NCI-H2029 treated with DMSO at 0.1 percent for 48 hours (cell line): Measurements from ENCODE around the gene SLC4A3.
"Not testable (repeated sequence)": the region's sequence is repeated elsewhere in the genome, so short reads cannot be mapped to it uniquely, and the experiment has no call there.

Experiments
- DNase-seq: peaks from one replicate; lab custom pipeline; 2025; lab: John Stamatoyannopoulos, UW

Gene SLC4A3

GRCh38 chr2:219645631-219646527 is 18.4 kb downstream of the SLC4A3 start:
- DNase-seq: no peak

DNA sequence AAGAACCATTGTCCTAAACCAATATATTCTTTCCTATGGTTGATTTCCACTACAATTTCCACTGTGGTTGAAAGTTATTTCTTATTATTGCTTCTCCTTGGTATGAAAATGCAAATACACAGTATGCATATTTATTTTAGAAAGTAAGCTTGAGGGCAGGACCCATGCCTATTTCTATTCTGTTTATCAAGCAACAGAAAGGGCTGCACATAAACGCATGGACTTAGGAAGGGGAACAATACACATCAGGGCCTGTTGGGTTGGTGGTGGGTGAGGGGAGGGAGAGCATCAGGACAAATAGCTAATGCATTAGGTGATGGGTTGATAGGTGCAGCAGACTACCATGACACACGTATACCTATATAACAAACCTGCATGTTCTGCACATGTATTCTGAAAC is 20.7 kb downstream of the SLC4A3 start:
- DNase-seq: no peak

GRCh38 chr2:219648963-219649362 is 21.5 kb downstream of the SLC4A3 start:
- no peak for DNase-seq

GRCh38 chr2:219650426-219651248 is 23.2 kb downstream of the SLC4A3 start:
- no peak for DNase-seq

DNA sequence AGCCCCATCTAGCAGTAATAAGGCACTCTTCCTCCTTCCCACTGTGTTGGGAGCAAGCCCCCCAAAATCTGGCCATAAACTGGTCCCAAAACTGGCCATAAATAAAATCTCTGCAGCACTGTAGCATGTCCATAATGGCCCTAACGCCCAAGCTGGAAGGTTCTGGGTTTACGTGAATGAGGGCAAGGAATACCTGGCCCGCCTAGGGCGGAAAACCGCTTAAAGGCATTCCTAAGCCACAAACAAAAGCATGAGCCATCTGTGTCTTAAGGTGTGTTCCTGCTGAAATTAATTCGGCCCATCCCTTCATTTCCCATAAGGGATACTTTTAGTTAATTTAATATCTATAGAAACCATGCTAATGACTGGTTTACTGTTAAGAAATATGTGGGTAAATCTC is 24.2 kb downstream of the SLC4A3 start:
- not testable (repeated sequence) for DNase-seq

DNA sequence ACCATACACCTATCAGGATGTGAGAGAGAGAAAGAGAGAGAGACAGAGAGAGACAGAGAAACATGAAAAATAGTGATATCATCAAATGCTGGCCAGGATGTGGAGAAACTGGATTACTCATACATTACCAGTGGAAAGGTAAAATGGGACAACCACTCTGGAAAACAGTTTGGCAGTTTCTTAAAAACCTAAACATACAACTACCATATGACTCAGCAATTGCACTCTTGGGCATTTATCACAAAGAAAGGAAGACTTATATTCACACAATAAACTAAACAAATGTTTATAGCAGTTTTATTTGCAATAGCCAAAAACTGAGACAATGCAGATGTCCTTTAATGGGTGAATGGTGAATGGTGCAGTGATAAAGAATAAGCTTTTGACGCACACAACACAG is 29.1 kb downstream of the SLC4A3 start:
- no peak for DNase-seq

GRCh38 chr2:219658196-219658846 is 30.9 kb downstream of the SLC4A3 start:
- DNase-seq: no peak

GRCh38 chr2:219658874-219659273 is 31.4 kb downstream of the SLC4A3 start:
- no peak for DNase-seq

GRCh38 chr2:219661197-219661954 is 33.9 kb downstream of the SLC4A3 start:
- no peak for DNase-seq

GRCh38 chr2:219661955-219662395 is 34.5 kb downstream of the SLC4A3 start:
- no peak for DNase-seq

DNA sequence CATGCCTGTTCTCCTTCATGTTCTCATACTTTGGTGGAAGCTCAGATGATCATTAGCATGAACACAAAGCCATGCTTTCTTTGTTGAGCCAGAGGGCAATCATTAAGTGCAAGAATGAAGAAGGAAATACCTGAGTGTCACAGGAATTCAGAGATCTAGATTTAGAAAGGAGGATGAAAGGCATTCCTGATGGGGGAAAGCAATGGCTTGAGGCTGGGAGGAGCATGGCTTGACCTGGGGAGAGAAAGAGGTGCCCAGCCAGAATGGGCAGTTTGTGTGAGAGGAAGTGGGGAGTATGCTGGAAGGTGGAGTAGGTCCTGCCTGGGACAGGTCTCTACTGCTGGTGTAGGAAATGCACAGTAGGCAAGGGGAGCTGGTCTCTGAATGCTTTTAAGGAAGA is 35.1 kb downstream of the SLC4A3 start:
- no peak for DNase-seq

- no peak for DNase-seq
Measured at GRCh38 chr2:219663116-219663762, 35.8 kb downstream of the SLC4A3 start.

GRCh38 chr2:219664041-219664440 is 36.6 kb downstream of the SLC4A3 start:
- DNase-seq: no peak

- no peak for DNase-seq
Measured at GRCh38 chr2:219664944-219665343, 37.5 kb downstream of the SLC4A3 start.

GRCh38 chr2:219665926-219666325 is 38.5 kb downstream of the SLC4A3 start:
- DNase-seq: no peak

DNA sequence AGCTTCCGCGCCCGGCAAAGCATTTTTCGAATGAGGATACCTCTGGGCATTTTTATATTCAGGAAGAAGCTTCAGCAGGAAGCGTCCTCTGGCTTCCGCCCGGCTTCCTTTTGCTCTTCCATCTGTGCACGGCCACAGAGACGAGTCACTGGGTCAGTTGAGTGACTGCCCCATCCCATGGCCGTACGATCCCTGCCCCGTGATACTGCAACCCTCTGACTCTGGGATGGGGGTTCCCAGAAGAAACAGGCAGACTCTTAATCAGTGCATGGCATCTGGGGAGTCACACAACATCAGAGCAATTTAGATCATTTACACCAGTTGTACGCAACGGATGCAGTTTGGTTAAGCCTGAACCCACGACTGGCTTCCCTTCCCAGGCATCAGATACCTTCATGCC is 40.9 kb downstream of the SLC4A3 start:
- no peak for DNase-seq

- no peak for DNase-seq
Measured at GRCh38 chr2:219670386-219670785, 43.0 kb downstream of the SLC4A3 start.

DNA sequence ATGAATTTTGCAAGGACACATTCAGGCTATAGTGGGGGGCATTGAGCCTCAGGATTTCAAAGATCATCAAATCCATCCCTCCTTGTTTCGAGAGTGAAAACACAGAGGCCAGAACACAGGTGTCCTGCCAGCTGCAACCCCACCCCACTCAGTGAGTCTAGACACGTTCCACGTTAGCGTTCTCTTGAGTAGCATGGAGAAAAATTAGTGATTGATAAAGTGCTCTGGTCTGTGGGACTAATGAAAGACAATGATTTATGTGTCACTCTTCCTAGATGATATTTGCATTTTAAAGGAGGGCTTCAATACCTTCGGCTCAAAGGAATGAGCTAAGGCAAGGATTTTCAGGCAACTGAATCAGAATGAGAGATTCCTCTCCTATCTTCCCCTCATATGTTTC is 43.8 kb downstream of the SLC4A3 start:
- DNase-seq: no peak

- DNase-seq: no peak
Measured at GRCh38 chr2:219672406-219672805, 45.0 kb downstream of the SLC4A3 start.

DNA sequence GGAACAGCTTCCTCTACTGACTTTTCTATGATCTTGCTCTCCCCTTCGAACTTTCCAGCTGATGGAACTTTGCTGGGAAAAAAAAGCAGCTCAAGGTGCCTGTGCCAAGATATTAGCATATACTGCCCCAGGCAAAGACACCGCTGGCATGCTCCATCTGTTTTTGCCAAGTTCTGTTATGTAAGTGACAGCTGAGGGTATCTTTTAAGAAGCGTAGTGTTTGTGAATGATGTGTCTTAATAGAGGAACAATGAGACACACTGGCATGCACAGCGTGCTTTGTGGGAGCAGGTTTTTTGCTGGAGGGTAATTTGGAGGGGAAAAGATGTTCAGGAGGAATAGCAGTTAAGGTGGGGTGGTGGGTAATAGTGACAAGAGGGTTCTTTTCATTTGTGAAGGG is 47.8 kb downstream of the SLC4A3 start:
- no peak for DNase-seq

DNA sequence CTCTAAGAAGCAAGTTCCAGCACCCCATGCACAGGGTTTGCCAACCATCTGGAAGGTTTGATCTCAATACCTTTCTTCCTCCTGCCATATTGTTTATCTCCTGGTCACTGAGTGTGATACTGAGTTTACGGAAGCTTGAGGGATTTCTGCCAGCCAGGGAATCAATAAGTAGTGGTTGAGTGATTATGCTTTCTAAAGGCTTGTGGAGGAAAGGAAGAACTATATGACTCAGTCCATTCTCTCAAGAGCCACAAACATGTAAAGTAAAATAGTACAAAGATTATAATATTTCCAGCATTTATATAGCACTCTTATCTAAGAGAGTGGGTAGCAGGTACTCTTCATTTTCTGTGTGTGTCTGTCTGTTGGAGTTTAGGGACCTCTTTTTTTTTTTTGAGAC is 49.2 kb downstream of the SLC4A3 start:
- no peak for DNase-seq
